Tibial nerve (tissue), 4 donors: ENCODE results near the gene PRPS1. TPM values are rescaled to one million over a fixed set of nuclear protein-coding genes. Genes with fewer than 3 reads are reported as not detected.
A peak's percentile ranks its signal among the peaks of the same experiment; 100 is the strongest.

Experiments
- DNase-seq, 2 donors: peaks; one replicate each; pipeline ENCODE4 v3.0.0-alpha.2; 2019; ENCODE audit warnings: low spot score in 2 of 2
- H3K27ac ChIP-seq, 4 donors: fragments of 200-600 bp; sonication (generic) in 3 of 4; one replicate each; pipeline ENCODE4 v1.5.1; 2017 to 2019; ENCODE audit warnings: mild to moderate bottlenecking in 1 of 4
- H3K27me3 ChIP-seq, 2 donors: fragments of 200-600 bp; sonication (generic) in 1 of 2; one replicate each; pipeline versions ENCODE4 v1.5.1 to v1.6.0; 2017 to 2019
- H3K36me3 ChIP-seq, 3 donors: fragments of 200-600 bp; sonication (generic); one replicate each; pipeline ENCODE4 v1.5.1; 2018 to 2019
- H3K4me1 ChIP-seq, 4 donors: fragments of 200-600 bp; sonication (generic) in 3 of 4; one replicate each; pipeline ENCODE4 v1.5.1; 2017 to 2019
- H3K4me3 ChIP-seq, 4 donors: fragments of 200-600 bp; sonication (generic) in 3 of 4; one replicate each; pipeline ENCODE4 v1.5.1; 2017 to 2019; ENCODE audit warnings: mild to moderate bottlenecking in 1 of 4, moderate library complexity in 1 of 4
- H3K9me3 ChIP-seq, 4 donors: fragments of 200-600 bp; sonication (generic) in 3 of 4; one replicate each; pipeline ENCODE4 v1.5.1; 2017 to 2019
- EP300 ChIP-seq, 2 donors: sonication (generic); formaldehyde crosslinking; IDR thresholded peaks; one replicate each; pipeline ENCODE4 v1.6.1; 2017; ENCODE audit warnings: antibody characterized with exemption in 2 of 2, mild to moderate bottlenecking in 1 of 2
- POLR2A ChIP-seq, 2 donors: fragments of 450-650 bp; IDR thresholded peaks; one replicate each; pipeline ENCODE4 v1.6.1; 2017; ENCODE audit warnings: antibody characterized with exemption in 2 of 2, mild to moderate bottlenecking in 2 of 2, moderate library complexity in 2 of 2
- WGBS, 2 donors: methylation state at CpG; one replicate each; pipeline ENCODE4 v1.1.5; 2018; 5-methylcytosine and 5-hydroxymethylcytosine counted together
- total RNA-seq, 4 donors: library from RNA; depleted of rRNA; stranded (reverse); fragments of >200 nt; gene quantifications; one replicate each; pipeline ENCODE4 v1.1.0, GENCODE V29; 2016
- TF ChIP-seq, protein P1 (sequence below), 5 experiments: fragments of 200-600 bp in 3 of 5; fragments of 450-650 bp in 2 of 5; sonication (generic) in 3 of 5; IDR thresholded peaks; one replicate each; pipeline ENCODE4 v1.5.1; 2016 to 2019; ENCODE audit warnings: antibody characterized with exemption in 5 of 5, mild to moderate bottlenecking in 3 of 5, moderate library complexity in 2 of 5

Gene PRPS1
- total RNA-seq, 4 donors from 2014 or later = 19.0 to 33.3 (median 28.9) TPM

DNA sequence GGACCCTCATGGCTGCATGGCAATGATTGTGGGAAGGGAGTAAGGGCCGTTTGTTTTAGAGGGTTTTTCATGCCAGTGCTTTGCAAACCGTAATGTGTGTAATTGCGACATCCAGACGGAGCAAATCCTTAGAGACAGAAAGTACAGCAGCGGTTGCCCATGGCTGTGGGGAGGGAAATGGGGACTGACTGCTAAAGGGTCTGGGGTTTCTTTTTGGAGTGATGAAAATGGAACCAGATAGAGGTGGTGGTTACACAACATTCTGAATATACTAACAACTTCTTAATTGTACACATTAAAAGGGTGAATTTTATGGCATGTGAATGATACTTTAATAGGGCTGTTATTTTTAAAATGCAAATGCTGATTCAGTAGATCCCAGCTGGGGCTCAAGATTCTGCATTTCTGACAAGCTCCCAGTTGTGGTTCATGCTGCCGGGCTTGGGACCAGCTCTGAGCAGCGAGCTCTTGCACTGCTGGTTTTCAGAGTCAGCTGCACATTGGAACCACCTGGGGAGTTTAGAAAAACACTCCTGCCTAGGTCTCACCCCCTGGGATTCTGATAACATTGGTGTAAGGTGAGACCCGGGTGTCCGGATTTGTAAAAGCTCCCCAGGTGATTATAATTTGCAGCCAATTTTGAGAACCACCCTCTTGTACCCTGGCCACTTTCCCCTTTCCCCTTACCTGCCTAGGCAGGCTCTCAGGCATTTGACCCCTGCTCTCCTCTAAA lies 47.7 kb downstream of the PRPS1 start:
- Histone ChIP-seq H3K9me3 (no peaks in the 10 kb centered on the region), H3K27ac (peak overlapping the region; percentile 94 to 99 (median 96)), H3K4me3 (peak overlapping the region; percentile 49 to 67 (median 52)), H3K27me3 (peaks cover 0 to 4% of the 10 kb centered on the region in 2 donors), H3K4me1 (peaks cover 0 to 47% (median 24%) of the 10 kb centered on the region in 4 donors), H3K36me3 (no peaks in the 10 kb centered on the region)
- DNase-seq = peak in 1 of 2 donors; percentile 47
- TF ChIP-seq, protein P1, sequence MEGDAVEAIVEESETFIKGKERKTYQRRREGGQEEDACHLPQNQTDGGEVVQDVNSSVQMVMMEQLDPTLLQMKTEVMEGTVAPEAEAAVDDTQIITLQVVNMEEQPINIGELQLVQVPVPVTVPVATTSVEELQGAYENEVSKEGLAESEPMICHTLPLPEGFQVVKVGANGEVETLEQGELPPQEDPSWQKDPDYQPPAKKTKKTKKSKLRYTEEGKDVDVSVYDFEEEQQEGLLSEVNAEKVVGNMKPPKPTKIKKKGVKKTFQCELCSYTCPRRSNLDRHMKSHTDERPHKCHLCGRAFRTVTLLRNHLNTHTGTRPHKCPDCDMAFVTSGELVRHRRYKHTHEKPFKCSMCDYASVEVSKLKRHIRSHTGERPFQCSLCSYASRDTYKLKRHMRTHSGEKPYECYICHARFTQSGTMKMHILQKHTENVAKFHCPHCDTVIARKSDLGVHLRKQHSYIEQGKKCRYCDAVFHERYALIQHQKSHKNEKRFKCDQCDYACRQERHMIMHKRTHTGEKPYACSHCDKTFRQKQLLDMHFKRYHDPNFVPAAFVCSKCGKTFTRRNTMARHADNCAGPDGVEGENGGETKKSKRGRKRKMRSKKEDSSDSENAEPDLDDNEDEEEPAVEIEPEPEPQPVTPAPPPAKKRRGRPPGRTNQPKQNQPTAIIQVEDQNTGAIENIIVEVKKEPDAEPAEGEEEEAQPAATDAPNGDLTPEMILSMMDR (IDR thresholded peaks at IDR 0.05) = no peak
- peak in 1 of 2 donors; percentile 85 for TF ChIP-seq EP300 (IDR thresholded peaks at IDR 0.05)
- no peak for TF ChIP-seq POLR2A (IDR thresholded peaks at IDR 0.05)
- WGBS, 2 donors = 0 to 31% methylated on average over 8 to 9 of the region's 9 CpGs

DNA sequence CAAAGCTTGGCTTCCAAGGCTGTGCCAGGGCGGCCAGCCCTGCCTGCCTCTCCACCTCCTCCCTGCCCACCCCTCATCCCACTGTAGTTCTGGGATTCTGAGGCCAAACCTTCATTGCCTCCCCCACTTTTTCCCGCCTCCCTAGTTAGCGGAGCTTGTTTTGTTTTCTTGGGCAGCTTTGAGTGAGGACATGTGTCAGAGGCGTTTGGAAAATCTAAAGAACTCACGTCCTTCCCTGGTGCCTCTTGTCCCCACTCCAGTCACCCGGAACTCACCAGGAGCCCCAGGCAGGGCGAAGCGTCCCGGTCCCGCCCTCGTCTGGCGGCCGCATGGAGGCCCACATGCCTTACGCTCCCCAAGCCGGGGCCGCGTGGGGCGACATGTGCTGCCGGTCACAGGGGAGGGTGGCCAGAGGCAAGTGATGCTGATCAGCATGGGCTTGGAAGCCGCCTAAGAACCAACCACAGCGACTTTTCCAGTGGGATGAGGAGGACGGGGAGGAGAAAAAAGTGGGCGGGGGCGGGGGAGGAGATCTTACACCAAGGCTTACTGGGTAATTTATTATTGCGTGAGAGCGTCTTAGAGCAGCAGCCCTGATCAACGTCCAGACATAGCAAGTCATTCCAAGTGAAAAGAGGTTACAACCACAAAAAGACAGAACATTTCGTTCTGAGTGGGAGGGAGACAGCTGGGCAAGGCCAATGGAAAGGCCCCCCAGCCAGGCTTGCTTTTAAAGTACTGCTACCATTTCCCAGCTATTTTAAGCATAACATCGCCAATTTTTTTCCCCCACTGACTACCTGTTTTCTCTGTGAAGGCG lies 48.5 kb downstream of the PRPS1 start:
- no peaks in the 10 kb centered on the region for H3K36me3 ChIP-seq
- 2 to 33% methylated on average over 10 to 30 of the region's 30 CpGs for WGBS, 2 donors
- no peaks in the 10 kb centered on the region for H3K9me3 ChIP-seq
- peak overlapping the region; percentile 49 to 67 (median 52) for H3K4me3 ChIP-seq
- TF ChIP-seq, protein P1 (IDR thresholded peaks at IDR 0.05) = peak in 1 of 5 experiments; percentile 26
- peak in 1 of 2 donors; percentile 73 for TF ChIP-seq POLR2A (IDR thresholded peaks at IDR 0.05)
- peak; percentile 94 to 96 for TF ChIP-seq EP300 (IDR thresholded peaks at IDR 0.05)
- H3K27ac ChIP-seq = peak overlapping the region; percentile 94 to 99 (median 96)
- H3K4me1 ChIP-seq = peaks cover 0 to 47% (median 24%) of the 10 kb centered on the region in 4 donors
- peaks cover 0 to 4% of the 10 kb centered on the region in 2 donors for H3K27me3 ChIP-seq
- peak; percentile 74 for DNase-seq

DNA sequence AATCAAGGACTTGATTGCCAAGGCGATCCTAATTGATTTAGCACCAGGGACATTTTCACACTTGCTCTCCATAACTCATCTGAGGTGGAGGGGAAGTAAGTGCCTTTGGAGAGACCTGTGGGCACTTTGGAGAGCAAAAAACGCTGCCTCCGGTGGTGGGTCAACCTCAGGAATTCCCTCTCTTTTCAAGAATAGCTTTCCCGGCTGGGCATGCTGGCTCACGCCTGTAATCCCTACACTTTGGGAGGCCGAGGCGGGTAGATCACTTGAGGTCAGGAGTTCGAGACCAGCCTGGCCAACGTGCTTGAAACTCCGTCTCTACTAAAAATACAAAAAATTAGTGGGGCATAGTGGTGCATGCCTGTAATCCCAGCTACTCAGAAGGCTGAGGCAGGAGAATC lies 49.2 kb downstream of the PRPS1 start:
- Histone ChIP-seq H3K4me3 (peak overlapping the region; percentile 6 to 67 (median 32)), H3K36me3 (no peaks in the 10 kb centered on the region), H3K27ac (peak overlapping the region; percentile 94 to 99 (median 96)), H3K27me3 (peaks cover 0 to 4% of the 10 kb centered on the region in 2 donors), H3K4me1 (peaks cover 0 to 50% (median 26%) of the 10 kb centered on the region in 4 donors), H3K9me3 (no peaks in the 10 kb centered on the region)
- TF ChIP-seq POLR2A (IDR thresholded peaks at IDR 0.05) = no peak
- DNase-seq = no peak
- WGBS, 2 donors = 23 to 59% methylated on average over 6 to 10 of the region's 10 CpGs

DNA sequence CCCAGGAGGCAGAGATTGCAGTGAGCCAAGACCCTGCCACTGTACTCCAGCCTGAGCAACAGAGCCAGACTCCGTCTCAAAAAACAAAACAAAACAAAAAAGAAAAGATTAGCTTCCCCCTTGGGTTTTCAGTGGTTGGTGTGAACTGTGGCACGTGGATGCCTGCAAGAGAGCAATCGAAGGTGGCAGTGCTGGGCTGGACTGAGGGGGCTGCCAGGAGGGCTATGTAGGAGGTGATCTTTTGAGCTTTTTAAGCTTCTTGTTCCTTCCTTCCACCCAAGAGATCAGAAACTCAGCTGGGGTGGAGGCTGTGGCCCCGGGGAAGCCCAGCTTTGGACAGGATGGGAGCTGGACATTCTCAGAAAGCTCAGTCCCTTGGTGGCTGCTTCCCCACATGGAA lies 49.6 kb downstream of the PRPS1 start:
- H3K27me3 ChIP-seq = peaks cover 0 to 4% of the 10 kb centered on the region in 2 donors
- DNase-seq = no peak
- peak overlapping the region in 2 of 4 donors; percentile 49 to 67 for H3K4me3 ChIP-seq
- no peak for TF ChIP-seq POLR2A (IDR thresholded peaks at IDR 0.05)
- TF ChIP-seq EP300 (IDR thresholded peaks at IDR 0.05) = no peak
- TF ChIP-seq, protein P1 (IDR thresholded peaks at IDR 0.05) = no peak
- no peaks in the 10 kb centered on the region for H3K9me3 ChIP-seq
- peak overlapping the region; percentile 94 to 99 (median 96) for H3K27ac ChIP-seq
- no peaks in the 10 kb centered on the region for H3K36me3 ChIP-seq
- WGBS, 2 donors = 63 to 72% methylated on average over 3 to 4 of the region's 4 CpGs
- peaks cover 0 to 51% (median 28%) of the 10 kb centered on the region in 4 donors for H3K4me1 ChIP-seq

DNA sequence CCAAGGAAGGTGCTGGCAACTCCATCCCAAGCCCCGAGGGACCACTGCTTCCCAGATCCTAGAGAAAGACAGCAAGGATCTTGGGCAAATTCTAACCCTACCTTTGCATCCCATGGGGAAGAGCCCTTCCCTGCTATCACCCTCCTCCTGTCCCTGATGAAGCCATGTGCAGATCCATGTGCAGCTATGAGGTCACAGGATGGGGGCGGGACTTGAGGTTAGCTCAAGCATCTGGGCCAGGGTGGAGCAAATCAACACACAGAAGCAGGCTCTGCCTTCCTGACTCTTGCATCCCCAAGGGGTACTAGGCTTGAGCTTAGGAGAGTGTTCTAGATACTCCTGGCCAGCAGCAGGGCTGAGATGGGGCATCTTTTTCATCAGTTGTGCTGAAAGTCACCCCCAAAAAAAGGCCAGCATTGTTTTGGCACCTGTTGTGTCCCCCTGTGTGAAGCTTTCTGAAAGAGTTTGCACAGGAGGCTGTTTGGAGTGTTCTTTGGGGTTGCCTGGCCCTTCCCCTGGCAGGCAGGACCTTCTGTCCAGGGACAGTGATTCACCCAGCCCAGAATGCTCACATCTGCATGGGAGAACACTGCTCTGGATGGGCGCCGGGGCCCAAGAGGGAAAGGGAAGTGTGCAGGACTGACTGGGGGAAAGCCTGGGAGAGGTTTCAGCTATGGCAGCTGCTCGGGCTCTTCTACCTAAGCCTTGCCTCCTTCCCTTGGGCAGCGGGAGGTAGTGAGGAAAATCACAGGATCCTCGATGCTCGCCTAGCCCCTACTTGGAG lies 50.8 kb downstream of the PRPS1 start:
- 72 to 90% methylated on average over 8 of the region's 8 CpGs for WGBS, 2 donors
- no peaks in the 10 kb centered on the region for H3K9me3 ChIP-seq
- H3K27me3 ChIP-seq = no peaks in the 10 kb centered on the region
- peaks cover 0 to 55% (median 28%) of the 10 kb centered on the region in 4 donors for H3K4me1 ChIP-seq
- H3K4me3 ChIP-seq = no peak overlapping the region
- H3K36me3 ChIP-seq = no peaks in the 10 kb centered on the region
- TF ChIP-seq POLR2A (IDR thresholded peaks at IDR 0.05) (peak in 1 of 2 donors; percentile 48), EP300 (IDR thresholded peaks at IDR 0.05) (peak; percentile 30 to 83)
- TF ChIP-seq, protein P1 (IDR thresholded peaks at IDR 0.05) = no peak
- DNase-seq = peak; percentile 87 to 93
- peak overlapping the region; percentile 94 to 99 (median 96) for H3K27ac ChIP-seq
